ENCODE results near the gene ZNF692.

ZNF692 gene

GRCh38 chr1:248873993-248874533 is 15.2 kb upstream of the ZNF692 start:
- peak; percentile 88 for DNase-seq (ENCODE audit: low read depth)
- TF ChIP-seq CTCF (IDR thresholded peaks at IDR 0.05; ENCODE audit: insufficient read depth, low read depth, low read length, missing control alignments): no peak
- peak overlapping the region; percentile 80 for H3K4me3 ChIP-seq (ENCODE audit: low read length)

- TF ChIP-seq CTCF (IDR thresholded peaks at IDR 0.05; ENCODE audit: insufficient read depth, low read depth, low read length, missing control alignments): peak; percentile 2
- peak overlapping the region; percentile 80 for H3K4me3 ChIP-seq (ENCODE audit: low read length)
- DNase-seq (ENCODE audit: low read depth): peak; percentile 95
These were observed 14.6 kb upstream of the ZNF692 start for GRCh38 chr1:248873409-248873992.

- no peak for TF ChIP-seq CTCF (IDR thresholded peaks at IDR 0.05; ENCODE audit: insufficient read depth, low read depth, low read length, missing control alignments)
- DNase-seq (ENCODE audit: low read depth): peak; percentile 72
- peak overlapping the region; percentile 80 for H3K4me3 ChIP-seq (ENCODE audit: low read length)
These were observed 14.0 kb upstream of the ZNF692 start for GRCh38 chr1:248872752-248873408.

- TF ChIP-seq CTCF (IDR thresholded peaks at IDR 0.05; ENCODE audit: insufficient read depth, low read depth, low read length, missing control alignments): no peak
- no peak for DNase-seq (ENCODE audit: low read depth)
- H3K4me3 ChIP-seq (ENCODE audit: low read length): no peak overlapping the region
These were observed 13.0 kb upstream of the ZNF692 start for GRCh38 chr1:248871837-248872401.

- TF ChIP-seq CTCF (IDR thresholded peaks at IDR 0.05; ENCODE audit: insufficient read depth, low read depth, low read length, missing control alignments): no peak
- DNase-seq (ENCODE audit: low read depth): peak; percentile 70
- peak overlapping the region; percentile 62 for H3K4me3 ChIP-seq (ENCODE audit: low read length)
These were observed 4.4 kb upstream of the ZNF692 start for GRCh38 chr1:248862998-248863881.

GRCh38 chr1:248862695-248862997 is 3.8 kb upstream of the ZNF692 start:
- H3K4me3 ChIP-seq (ENCODE audit: low read length): peak overlapping the region; percentile 62
- peak; percentile 11 for DNase-seq (ENCODE audit: low read depth)
- no peak for TF ChIP-seq CTCF (IDR thresholded peaks at IDR 0.05; ENCODE audit: insufficient read depth, low read depth, low read length, missing control alignments)
